ENCODE results near the gene SMIM14.
"Not testable (repeated sequence)": the region's sequence is repeated elsewhere in the genome, so short reads cannot be mapped to it uniquely, and the experiment has no call there.

DNA sequence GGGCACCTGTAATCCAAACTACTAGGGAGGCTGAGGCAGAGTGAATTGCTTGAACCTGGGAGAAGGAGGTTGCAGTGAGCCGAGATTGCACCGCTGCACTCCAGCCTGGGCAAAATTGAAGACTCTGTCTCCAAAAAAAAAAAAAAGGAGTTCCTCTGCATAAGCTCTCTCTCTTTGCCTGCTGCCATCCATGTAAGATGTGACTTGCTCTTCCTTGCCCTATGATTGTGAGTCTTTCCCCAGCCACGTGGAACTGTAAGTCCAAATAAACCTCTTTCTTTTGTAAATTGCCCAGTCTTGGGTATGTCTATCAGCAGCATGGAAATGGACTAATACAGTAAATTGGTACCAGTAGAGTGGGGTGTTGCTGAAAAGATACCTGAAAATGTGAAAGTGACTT, 106.4 kb downstream of the SMIM14 start:
- TF ChIP-seq, protein P1, sequence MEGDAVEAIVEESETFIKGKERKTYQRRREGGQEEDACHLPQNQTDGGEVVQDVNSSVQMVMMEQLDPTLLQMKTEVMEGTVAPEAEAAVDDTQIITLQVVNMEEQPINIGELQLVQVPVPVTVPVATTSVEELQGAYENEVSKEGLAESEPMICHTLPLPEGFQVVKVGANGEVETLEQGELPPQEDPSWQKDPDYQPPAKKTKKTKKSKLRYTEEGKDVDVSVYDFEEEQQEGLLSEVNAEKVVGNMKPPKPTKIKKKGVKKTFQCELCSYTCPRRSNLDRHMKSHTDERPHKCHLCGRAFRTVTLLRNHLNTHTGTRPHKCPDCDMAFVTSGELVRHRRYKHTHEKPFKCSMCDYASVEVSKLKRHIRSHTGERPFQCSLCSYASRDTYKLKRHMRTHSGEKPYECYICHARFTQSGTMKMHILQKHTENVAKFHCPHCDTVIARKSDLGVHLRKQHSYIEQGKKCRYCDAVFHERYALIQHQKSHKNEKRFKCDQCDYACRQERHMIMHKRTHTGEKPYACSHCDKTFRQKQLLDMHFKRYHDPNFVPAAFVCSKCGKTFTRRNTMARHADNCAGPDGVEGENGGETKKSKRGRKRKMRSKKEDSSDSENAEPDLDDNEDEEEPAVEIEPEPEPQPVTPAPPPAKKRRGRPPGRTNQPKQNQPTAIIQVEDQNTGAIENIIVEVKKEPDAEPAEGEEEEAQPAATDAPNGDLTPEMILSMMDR (IDR thresholded peaks at IDR 0.05; ENCODE audit: poor library complexity): not testable (repeated sequence)
- not testable (repeated sequence) for TF ChIP-seq EZH2 (IDR thresholded peaks at IDR 0.05; ENCODE audit: borderline replicate concordance); EZH2phosphoT487 (IDR thresholded peaks at IDR 0.05; ENCODE audit: low read depth, severe bottlenecking, unreplicated experiment)

Measured in hepatocyte (in vitro differentiated cells).